Pons (tissue), 1 donor: ENCODE data around the gene MYCBPAP.

Experiments used
- DNase-seq: peaks from one replicate; pipeline ENCODE4 v3.0.0-alpha.2; 2016; ENCODE audit warnings: low spot score

MYCBPAP gene

DNA sequence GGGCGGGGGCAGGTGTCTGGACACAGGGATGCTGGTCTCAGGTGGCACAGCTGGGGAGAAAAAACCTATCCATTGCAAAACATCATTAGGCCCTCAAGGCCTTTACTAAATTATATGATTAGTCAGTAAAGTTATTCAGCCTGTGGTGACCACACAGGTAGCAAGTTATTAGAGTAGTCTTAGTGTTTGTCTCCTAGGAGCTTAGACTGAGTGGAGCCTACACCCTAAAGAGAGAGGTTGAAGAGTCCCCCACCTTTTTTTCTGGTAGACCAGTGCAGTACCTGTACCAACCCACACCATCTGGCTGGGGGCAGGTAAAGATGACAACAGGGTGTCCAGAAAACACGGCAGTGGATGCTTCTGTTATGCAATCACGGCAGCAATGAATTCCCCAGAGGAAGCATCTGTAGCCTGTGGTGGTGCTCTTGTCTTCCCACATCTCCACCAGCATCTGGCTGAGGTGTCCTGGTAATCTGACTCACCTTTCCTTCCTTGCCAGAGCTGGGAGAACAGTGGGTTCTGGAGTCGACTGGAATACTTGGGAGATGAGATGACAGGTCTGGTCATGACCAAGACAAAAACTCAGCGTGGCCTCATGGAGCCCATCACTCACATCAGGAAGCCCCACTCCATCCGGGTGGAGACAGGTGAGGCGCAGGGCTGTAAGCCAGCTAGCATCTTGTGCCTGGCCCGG, 11.0 kb downstream of the MYCBPAP start:
- DNase-seq, result no peak

DNA sequence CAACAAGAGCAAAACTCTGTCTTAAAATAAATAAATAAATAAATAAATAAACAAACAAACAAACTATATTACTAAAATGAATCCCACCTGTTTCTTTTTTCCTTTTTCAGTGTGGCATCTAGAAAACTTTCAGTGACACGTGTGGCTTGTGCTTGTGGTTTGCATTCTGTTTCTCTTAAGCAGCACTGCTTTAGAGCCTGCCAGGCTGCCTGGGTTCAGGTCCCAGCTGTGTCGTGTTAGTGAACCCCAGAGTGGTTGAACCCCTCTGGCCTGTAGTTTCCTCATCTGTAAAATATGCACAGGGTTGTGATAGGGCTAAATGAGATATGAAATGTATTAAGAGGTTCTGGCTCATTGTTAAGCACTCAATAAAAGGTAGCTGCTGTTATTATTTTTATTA, 12.2 kb downstream of the MYCBPAP start:
- DNase-seq, result no peak

DNA sequence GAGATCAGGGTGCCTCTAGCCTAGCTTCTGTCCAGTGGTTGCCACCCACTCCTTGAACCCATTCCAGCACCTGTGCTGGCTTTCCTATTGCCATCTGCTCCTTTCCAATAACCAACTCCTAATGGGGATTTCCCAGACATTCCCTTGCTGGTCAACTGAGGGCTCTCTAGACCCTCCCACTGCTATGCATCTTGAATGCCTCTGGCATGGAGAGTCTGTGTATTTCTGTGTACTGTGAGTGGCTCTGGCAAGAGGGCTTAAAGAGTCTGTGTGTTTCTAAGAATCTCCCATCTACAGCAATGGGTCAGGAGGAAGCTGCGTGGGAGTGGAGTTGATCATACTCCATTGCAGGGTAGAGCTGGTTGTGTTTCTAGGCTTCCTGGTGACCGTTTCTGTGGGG, 13.3 kb downstream of the MYCBPAP start:
- DNase-seq, result no peak

DNA sequence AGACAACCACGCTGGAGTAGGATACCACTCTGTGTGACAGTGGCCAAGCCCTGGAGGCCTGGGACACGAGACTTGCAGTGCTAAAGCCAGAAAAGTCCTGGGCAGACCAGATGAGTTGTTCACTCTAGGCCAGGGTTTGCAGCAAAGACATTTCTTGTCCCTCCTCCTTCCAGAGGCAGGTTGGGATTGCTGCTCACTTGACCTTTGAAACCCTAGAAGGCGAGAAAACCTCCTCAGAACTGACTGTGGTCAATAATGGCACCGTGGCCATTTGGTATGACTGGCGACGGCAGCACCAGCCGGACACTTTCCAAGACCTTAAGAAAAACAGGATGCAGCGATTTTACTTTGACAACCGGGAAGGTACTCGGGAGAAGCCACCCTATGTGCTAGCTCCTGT, 14.5 kb downstream of the MYCBPAP start:
- no peak for DNase-seq

DNA sequence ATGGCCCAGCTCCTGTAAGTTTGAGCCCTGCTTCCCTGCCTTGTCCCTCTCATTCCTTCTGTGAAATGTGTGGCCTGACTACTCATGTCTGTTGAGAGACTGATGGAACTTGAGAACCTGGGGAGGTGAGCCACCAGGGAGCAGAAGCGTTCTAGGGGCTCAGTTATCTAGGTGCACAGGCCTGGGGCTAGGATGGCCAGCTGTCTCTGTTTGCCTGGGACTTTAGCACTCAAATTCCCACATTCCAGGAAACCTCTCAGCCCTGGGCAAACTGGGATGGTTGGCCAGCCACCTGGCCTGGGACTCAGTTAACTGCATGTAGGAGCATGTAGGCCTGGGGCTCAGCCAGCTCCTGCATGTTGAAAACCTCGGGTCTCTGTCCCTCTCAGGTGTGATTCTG, 15.0 kb downstream of the MYCBPAP start:
- DNase-seq, result no peak

DNA sequence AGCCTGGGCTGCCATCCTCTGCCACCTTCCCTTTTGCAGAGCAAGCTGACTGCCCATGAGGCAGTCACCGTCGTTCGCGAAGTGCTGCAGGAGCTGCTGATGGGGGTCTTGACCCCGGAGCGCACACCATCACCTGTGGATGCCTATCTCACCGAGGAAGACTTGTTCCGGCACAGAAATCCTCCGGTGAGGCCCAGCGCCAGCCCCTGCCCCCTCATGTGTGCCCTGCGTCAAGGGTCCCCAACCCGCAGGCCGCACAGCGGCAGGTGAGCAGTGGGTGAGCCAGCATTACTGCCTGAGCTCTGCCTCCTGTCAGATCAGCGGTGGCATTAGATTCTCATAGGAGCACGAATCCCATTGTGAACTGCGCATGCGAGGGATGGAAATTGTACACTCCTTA, 16.6 kb downstream of the MYCBPAP start:
- no peak for DNase-seq

DNA sequence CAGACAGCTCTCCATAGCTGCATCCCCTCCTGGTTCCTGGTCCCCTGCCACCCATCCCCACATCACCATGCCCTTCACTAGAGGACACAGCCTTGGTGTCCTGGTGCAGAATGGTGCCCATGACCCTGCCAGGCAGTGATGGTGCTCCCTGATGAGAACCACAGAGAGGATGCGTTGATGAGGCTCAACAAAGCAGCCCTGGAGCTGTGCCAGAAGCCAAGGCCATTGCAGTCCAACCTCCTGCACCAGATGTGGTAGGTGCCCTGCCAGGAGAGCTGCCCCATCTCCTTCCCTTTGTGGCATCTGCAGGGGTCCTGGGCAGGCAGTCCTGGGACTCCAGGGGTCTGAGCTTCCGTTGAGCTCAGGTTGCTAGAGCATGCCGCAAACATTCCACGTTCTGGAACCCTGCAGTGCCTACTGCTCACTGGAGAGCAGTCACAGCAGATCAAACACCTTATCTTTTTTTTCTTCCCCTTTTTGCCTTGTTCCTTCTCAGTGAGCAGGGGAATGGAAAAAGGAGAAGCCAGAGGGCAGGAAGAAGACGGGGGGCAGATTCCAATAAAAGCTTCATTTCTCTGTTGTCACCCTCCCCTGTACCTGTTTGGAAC, 19.0 kb downstream of the MYCBPAP start:
- no peak for DNase-seq

DNA sequence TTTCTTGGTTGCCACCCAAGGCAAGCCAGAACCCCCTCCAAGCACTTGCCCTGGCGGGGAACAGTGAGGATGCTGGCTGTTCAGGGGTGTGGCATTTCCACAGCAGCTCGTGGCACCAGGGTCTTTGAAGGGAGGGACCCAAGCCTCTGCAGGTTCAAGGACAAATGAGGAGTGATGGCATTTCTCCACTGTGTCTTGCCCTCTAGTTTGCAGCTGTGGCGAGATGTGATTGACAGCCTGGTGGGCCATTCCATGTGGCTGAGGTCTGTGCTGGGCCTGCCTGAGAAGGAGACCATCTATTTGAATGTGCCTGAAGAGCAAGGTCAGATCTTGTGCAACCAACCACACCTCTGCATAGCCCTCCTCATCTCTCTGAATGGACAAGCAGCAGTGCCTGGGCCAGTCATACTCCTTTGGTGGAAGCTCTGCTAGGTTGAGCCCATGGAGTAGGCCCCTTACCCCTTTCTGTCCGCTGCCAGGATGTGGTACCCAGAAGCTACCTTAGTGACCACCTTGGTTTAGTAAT, 19.8 kb downstream of the MYCBPAP start:
- no peak for DNase-seq

DNA sequence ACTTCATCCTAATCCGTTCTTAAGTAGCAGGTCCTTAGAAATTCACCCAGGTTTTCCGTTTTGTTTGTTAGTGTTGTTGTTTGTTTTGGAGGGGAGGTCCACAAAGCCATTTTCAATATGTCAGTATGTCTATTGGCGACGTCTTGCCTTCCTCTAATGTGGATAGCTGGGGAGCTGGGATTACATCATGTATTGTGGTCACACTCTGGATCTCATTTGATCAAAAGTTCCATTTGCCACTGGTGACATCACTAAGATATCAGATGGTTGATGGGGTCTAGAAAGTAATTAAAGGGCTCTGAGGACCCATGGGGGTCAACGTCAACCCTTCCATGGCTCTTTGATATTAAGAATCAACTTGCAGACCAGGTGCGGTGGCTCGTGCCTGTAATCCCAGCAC, 21.6 kb downstream of the MYCBPAP start:
- no peak for DNase-seq

DNA sequence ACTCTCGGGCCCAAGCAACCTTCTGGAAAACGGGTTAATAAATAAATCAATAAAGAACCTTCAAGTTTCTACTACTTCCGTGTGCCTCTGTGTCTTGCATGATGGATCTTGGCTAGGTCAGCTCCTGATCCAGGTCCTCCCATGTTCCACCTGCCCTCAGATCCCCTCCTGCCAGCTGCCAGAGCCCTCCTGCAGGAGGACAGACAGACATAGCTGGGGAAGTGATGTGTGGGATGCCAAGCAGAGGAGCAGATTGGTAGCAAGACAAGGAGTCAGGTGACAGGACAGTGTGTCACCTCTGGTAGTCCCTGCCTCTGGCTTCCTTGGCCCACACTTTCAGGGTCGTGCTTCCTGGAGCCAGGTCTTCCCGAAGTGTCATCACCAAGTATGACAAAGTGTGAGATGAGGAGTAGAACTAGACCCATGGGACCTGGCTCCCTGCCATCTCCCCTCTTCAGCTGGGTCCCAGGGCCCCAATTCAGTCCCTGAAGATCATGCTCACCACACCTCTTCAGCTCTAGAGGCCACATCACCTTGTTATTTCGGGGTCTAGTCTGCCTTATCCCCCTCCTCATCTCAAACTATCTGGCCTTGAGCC, 23.3 kb downstream of the MYCBPAP start:
- no peak for DNase-seq

DNA sequence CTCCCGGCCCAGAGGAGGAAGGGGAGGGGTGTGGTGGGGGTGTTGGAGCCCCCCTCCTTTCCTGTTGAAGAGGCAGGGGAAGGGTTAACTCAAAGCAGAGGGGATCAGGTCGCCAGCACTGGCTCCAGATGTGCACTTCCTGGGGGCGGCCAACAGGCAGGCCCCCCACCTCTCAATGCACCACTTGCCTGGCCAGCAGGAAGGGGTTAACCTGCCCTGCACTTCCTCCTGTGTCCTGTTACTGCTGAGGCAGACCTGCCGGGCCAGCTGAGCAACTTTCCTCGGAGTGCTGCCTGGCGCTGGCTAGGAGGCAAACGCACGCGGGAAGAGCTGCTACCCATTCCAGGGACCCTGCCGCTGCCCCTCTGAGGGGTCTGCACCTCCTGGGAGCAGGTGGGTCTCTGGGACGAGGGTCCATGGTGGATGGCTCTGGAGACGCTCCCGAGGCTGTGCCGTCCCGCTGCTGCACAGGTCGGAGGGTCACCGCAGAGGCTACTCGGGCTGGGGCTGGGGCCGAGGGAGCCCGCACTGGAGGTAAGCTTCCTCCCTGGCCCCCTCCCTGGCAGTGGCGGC, 24.3 kb downstream of the MYCBPAP start, which contains the start of gene EPN3:
TSS of gene EPN3 (plus strand) at position 284 of the 573 bp plus-strand sequence. CDS start 3,822 bp downstream, outside the sequence.
- DNase-seq, result no peak

DNA sequence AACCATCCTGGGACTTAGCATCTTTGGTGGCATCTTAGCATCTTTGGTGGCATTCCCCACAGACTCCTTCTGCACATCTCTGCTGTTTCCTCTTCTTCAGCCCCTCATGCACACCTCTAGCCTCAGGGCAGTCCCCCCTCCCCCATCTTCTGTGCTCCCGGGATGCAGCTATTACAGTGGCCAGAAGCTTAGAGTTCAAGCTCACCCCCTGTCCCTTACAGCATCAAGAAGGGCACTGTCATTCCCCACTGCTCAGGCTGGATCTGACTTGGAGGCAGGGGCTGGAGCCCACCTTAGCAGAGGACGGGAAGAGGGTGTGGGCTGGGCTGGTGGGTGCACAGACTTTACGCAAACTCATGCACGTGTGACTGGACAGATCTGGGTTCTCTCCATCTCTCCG, 24.9 kb downstream of the MYCBPAP start:
- DNase-seq, result no peak

DNA sequence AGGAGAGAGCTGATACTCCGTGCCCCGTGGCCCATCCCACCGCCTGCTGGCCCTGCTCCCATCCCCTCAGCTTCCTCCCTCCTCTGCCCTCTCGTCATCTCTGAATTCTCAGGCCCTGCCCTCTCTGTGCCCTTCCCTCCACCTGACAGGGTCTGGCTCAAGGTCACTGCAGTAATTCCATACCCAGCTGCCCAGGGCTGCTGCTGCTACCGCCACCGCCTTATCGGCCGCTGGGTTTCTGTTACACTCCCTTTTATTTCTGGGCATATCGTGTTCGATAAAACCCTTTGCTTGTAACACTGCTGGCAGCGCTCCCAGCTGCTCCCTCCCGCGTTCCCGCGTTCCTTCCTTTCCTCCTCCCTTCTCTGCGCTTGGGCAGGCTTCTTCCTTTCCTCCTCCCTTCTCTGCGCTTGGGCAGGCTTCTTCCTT, 25.5 kb downstream of the MYCBPAP start:
- DNase-seq, result no peak

DNA sequence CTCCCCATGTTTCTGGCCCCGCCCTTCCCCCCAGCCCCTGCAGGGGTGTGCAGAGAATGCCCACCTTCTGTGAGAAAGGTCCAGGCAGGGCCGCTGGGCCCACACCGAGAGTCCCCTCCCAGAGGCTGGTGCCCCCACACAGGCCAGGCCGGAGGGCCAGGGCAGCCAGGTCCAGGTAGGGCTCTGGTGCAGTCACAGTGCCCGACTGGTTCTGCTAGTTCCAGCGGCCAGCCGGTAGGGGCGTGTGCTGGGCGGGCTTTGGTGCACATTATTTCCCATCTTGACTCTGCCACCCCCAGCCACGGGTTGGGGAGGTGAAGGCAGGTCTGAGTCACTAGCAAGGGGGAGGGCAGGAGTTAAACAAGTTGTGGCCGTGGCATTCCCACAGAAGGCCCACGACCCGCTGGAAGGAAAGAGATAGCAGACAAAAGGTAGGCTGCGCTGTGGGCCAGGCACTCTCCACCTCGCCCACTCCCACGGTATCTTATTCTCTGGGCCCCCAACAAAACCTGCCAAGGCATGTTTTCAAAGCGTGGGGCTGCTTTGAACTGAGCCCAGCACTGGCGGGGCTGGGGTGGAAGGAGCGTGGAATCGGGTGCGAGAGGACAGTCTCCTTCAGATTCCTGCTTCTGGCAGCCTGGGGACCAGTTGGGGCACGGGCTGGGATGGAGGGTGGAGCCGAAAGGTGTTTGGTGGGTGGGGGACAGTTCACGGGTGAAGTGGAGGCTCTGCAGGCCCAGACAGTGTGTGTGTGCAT, 26.2 kb downstream of the MYCBPAP start:
- DNase-seq, result no peak

DNA sequence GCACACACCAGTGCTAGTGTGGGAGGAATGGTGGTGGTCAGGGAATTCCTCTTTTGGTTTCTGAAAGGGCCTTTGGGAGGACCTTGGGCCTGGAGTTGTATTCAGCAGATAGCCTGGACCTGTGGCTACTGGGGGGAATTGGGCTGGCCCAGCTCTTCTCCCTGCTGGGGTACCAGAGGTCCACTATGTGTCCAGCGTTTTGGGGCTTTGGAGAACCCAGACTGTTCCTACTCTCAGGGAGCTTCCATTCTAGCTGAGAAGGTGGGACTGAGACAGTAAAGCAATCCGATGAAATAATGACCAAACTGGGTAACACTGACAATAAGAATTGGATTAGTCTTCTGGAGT, 26.7 kb downstream of the MYCBPAP start:
- DNase-seq, result no peak

DNA sequence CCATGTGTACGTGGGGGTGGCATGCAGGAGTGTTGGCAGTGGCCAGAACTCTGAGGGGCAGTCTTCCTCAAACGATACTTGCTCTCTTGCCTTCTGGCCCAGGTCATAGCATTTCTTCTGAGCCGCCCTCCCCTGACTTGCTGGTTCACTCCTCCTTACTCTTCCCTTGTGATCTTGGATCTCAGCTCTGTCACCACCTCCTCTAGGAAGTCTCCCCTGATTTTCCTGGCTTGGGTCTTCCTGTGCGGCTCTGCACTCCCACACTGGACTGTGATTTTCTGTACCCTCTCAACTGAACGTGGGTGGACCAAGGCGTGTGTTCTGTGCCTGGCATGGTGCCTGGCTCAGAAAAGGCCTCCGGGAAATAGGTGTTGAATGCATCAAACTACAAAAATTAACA, 27.2 kb downstream of the MYCBPAP start:
- no peak for DNase-seq

DNA sequence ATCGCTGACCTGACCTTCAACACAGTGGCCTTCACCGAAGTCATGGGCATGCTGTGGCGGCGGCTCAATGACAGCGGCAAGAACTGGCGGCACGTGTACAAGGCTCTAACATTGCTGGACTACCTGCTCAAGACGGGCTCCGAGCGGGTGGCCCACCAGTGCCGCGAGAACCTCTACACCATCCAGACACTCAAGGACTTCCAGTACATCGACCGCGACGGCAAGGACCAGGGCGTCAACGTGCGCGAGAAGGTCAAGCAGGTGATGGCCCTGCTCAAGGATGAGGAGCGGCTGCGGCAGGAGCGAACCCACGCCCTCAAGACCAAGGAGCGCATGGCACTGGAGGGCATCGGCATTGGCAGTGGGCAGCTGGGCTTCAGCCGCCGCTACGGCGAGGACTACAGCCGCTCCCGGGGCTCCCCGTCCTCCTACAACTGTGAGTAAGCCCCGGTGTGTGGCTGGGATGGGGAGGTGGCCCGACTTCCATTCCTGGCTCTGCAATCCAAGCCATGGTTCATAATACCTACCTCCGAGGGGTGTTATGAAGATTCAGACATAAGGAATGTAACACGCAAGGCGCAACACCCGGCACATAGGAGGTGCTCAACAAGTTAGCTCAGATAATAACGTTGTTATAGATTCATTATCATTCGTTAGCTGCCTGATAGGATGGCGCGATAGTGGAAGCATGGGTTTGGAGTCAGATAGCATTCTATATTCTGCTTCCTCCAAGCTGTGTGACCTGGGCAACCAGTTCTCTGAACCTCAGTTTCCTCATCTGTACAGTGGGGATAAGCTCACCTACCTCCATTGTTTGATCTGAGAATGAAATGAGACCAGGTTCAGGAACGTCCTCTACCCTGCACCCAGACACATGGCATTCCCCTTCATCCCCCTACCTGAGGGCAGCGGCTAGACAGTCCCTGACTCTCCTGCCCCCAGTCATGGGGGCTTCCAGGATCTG, 28.7 kb downstream of the MYCBPAP start:
- DNase-seq, result no peak

DNA sequence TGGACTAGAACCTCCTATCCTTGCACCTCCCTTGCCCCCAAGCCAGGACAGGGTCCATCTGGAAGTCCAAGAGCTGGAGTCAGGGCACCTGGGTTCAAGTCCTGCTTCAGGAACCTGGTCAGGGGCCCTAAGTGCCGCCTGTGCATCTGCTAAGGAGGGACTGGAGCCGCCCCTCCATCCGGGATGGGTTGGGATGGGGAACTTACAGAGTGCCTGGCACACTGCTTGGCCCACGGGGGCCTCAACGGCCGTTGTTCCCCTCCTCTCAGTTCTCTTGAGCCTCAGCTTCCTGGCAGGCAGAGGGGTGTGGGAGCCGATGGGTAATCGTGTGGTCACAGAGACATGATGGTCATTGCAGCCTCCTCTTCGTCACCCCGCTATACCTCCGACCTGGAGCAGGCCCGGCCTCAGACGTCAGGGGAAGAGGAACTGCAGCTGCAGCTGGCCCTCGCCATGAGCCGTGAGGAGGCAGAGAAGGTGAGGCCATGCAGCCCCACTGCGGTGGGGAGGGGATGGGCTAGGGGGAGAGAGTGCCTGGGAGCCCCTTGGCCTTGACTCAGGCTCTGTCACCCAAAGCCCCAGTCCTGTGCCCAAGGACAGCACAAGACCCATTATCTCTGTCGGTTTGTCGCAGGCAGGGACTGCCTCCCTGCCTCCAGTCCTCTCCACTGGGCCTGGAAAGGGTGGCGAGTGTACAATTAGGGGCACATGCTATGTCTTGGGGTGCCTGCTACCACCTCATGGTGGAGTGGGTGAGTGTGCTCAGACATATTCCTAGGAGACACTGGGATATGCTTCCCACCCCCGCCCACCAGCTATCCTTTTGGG, 29.7 kb downstream of the MYCBPAP start:
- DNase-seq, result no peak

DNA sequence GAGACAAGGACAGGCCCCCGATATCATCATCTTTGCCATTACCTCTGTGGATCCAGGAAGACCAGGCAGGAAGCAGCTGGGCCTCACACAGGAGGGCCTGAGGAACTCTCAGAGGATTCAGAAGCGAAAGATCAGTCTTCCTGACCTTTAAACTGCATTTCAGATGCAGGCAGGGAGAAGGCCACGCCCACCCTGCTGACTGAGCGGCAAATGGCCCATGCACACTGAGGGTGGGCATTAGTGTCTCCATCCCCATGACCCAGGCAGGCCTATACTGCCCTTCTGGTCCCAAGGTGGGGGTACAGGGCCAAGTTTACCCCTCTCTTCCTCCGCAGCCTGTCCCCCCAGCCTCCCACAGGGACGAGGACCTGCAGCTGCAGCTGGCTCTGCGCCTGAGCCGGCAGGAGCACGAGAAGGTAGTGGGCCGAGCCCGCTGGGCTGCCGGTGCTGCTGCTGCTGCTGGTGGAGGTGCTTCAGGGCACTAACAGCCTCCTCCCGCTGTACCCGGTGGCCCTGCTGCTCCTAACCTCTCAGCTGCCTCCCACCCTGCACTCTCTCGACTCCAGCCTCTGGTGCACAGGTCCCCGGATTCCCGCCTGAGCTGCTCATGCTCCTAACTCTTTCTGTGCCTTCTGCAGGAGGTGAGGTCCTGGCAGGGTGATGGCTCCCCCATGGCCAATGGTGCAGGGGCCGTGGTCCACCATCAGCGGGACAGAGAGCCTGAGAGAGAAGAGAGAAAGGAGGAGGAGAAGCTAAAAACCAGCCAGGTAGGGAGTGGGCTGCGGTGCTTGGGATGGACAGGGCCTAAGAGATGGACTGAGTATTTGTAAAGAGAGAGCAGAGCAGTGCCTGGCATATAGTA, 30.5 kb downstream of the MYCBPAP start:
- no peak for DNase-seq
